HG03039 (cell line): ENCODE measurements around the gene RADIL.
"Not testable (repeated sequence)": the region's sequence is repeated elsewhere in the genome, so short reads cannot be mapped to it uniquely, and the experiment has no call there.

Experiments used
- ATAC-seq: cut with Tn5 transposase; IDR thresholded peaks from one replicate; pipeline ENCODE4 v1.9.1; 2021; ENCODE audit warnings: mild to moderate bottlenecking, moderate library complexity; ENCODE audit not compliant: unreplicated experiment

RADIL gene

DNA sequence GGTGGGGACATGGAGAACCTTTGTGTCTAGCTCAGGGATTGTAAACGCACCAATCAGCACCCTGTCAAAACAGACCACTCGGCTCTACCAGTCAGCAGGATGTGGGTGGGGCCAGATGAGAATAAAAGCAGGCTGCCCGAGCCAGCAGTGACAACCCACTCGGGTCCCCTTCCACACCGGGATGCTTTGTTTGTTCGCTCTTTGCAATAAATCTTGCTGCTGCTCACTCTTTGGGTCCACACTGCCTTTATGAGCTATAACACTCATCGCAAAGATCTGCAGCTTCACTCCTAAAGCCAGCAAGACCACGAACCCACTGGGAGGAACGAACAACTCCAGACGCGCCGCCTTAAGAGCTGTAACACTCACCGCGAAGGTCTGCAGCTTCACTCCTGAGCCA lies 89.3 kb downstream of the RADIL start:
- ATAC-seq = not testable (repeated sequence)

DNA sequence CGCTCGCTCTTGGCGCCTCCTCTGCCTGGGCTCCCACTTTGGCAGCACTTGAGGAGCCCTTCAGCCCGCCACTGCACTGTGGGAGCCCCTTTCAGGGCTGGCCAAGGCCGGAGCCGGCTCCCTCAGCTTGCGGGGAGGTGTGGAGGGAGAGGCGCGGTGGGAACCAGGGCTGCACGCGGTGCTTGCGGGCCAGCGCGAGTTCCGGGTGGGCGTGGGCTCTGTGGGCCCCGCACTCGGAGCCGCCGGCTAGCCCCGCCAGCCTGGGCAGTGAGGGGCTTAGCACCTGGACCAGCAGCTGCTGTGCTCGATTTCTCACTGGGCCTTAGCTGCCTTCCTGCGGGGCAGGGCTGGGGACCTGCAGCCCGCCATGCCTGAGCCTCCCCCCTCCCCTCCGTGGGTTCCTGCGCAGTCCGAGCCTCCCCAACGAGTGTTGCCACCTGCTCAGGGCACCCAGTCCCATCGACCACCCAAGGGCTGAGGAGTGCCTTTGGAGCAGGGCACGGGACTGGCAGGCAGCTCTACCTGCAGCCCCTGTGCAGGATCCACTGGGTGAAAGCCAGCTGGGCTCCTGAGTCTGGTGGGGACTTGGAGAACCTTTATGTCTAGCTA lies 90.0 kb downstream of the RADIL start:
- ATAC-seq = not testable (repeated sequence)

DNA sequence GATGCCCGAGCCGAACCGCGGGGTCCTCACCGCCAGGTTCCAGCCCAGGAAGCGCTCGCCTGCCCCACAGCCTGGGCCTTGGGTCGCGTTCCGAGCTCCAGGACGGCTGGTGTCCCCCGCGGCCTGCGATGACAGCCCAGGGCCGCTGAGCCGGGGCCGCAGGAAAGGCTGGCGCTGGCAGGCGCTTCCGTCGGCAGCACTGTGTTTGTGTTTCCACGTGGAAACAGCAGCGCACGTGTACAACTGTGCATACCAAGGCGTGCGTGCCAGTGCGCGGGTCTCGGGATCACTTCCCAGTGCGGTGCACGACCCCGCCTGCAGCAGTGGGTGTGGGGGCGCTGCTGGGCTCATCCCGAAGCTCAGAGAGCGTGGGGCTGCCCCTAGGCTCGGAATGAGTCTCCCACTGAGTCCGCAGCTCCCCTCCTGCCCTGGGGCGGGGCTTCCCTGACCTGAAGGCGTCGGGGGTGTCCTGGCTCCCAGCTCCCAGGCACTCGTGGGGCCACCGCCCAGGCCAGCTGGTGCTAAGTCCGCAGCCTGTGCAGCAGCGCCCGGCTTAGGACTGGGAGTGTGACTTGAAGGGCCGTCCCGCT lies 90.9 kb downstream of the RADIL start:
- no peak for ATAC-seq

DNA sequence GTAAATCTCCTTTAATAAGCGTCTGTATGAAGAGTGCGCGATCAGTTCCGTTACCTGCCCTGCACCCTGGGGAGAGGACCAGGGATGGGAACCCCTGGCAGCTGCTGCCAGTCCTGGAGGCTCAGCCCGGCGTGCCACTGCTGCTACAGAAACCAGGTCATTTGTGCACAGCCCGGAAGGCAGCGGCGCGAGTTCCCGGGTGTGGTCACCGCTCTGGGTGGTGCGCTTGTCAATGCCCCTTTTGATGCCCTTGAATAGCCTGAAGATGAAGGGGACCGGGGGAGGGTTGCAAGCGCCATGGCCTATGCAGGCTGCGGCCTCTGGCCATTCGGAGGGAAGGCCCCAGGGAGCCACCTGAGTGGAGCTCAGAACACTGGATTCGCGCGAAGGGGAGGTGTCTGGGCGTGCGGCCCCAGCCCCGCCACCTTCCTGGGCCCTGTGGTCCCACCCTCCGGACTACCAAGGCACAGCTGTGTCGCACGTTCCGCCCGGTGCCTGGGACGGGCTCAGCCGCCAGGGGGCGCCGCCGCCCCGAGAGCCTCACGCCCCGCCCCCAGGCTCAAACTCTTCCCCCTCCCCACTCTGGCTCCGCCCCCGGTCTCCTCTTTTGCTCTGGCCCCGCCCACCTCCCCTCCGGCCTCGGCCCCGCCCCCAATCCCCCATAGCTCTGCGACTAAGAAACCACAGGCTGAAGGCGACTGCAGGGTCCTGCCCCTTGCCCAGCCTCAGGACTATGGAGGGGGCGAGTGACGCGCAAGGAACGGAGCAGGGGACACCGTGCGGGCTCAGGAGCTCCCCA lies 91.6 kb downstream of the RADIL start:
- no peak for ATAC-seq

DNA sequence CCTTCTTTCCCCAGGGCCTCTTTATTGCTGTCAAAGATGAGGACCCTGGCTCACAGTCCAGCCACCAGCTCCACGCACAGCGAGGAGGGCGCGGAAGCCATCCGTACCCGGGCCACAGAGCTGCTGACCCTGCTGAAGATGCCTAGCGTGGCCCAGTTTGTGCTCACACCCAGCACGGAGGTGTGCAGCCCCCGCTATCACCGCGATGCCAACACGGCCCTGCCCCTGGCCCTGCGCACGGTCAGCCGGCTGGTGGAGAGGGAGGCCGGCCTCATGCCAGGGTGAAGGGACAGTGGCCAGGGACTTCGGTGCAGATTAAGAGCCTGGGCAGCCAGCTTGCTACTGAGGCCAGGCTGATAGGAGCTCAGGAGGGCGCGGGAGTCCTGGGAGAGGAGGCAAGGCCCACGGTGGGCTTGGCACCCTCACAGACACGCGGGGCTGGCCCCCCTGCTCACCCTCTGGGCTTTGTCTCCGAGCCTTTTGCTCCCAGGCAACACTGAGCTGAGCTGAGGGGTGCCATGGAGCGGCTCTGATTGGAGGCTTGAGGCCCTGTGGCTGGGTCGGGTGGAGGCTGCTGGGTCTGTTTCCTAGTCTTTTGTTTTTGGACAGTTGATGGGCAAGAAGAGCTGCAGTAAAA lies 92.3 kb downstream of the RADIL start:
- ATAC-seq = no peak

DNA sequence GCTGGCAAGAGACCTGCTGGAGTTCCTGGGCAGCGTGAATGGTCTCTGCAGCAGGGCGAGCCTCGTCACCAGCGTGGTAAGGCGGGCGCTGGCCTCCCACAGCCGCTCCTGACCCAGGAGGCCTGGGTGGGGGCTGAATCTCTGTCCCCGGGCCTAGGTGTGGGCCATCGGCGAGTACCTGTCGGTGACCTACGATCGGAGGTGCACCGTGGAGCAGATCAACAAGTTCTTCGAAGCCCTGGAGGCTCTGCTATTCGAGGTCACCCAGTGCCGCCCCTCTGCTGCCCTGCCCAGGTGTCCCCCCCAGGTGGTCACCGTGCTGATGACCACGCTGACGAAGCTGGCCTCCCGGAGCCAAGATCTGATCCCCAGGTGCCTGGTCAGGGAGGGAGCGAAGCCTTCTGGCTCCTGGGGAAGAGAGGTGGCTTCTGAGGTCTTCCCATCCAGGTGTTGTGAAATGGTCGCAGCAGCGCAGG lies 93.0 kb downstream of the RADIL start:
- ATAC-seq = no peak

DNA sequence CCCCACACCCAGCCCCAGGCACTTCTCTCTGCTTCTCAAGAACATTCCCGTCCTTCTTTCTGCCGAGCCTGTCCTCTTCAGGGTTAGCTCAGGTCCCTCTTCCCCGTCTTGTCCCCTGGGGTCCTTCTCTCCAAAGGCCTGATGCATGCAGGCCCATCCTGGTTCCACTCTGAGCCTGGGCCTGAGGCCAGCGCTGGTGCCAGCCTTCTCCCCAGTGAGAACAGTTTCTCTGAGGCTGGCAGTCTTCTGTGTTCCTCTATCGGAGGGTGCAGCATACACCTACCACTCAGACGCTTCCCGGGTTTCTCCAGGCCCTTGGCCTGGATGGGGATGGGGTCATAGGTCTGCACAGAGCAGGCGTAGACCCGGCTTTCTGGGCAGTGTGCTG lies 93.4 kb downstream of the RADIL start:
- no peak for ATAC-seq

DNA sequence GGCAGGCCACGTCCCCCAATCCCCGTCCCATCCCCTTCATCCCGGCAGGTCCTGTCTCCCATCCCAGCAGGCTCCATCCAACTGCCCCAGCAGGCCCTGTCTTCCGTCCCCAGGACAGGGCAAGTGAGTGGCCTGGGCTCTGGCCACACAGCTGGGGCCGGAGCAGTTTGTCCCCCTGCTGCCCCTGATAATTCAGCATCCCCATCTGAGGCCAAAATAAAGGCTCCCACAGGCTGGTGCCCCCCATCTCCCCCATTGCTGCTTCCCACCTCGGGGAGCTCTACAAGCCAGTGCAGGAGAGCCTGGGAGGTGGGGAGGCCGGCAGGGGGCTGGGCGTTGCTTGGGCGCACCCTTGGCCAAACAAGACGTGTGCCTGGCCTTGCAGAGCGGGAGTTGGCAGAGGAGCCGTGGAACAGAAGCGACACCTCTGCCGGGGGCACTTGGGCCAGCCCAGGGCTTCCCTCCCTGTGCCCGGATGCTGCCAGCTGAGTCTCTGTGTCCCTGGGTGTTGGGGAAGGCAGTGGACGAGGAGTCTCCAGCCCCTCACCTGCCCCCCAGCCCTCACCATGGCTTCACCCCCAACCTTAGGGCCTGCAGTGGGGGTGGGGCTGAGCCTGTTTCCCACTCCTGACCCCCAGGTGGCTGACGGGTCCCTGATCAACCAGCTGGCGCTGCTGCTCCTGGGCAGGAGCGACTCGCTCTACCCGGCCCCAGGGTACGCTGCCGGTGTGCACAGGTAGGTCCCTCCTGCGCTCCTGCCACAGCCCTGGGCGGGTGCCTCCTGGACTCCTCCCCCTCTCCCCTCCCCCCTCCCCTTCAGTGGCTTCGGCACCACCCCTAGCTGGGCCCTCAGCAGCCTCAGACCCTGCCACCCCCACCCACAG lies 94.1 kb downstream of the RADIL start:
- no peak for ATAC-seq

DNA sequence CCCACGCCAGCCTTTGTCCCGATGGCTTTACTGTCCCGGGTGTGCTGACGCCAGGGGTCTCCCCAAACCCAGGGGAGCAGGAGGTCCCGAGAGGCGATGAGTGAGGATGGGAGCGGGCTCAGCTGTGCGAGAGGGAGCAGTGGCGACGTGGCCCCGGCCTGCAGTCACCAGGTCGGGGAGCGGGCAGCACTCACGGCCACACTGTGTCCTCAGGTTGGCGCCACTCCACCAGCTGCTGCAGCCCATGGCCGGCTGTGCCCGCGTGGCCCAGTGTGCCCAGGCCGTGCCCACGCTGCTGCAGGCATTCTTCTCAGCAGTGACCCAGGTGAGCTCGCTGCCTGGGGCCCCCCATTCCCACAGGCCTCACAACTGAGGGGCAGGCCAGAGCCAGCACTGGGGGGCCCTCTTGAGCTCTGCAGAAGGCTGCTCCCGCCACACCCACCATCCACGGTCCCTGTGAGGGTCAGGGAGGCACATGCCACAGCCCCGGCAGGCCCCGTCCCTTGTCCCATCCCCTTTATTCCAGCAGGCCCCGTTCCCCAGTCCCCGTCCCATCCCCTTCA lies 94.8 kb downstream of the RADIL start:
- ATAC-seq = no peak

DNA sequence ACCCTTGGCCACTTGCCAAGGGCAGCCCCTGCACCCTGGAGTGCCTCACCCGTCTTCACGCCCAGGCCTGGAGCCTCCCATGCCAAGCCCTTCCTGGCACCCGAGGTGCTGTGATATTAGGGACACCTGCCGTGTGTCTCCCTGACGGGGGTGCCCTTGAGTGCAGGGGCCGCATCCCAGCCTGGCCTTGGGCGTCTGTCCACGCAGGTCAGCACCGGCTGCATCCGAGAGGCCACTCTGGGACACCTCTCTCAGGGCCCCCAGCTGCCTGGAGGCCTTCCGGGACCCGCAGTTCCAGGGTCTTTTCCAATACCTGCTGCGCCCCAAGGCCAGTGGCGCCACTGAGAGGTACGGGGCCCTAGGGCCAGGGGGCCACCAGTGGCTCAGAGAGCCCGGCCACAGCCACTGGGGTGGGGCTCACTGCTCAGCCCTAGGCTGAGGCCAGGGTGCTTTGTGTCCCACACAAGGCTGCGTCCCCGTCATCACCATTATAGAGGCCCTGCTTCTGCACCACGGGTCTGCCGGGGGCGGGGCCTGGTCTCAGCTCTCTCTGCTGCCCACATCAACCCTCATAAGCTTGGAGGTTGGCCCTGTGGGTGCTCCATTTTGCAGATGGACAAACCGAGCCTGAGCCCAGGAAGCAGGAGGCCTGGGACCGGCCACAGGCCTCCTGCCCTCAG lies 95.4 kb downstream of the RADIL start:
- ATAC-seq = no peak

DNA sequence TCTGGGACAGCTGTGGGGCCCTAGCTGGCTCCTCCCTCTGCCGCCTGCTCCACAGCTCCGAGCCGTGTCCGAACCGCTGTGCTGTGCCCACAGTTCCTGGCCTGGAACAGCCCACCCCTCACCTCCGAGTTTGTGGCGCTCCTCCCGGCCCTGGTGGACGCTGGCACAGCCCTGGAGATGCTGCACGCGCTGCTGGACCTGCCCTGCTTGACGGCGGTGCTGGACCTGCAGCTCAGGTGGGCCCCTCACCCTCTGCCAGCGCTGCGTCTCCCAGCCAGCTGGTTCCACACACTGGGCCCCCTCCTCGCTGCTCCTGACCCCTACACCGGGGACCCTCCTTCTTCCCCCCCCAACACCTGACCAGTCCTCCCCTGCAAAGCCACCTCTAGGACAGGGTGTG lies 96.0 kb downstream of the RADIL start:
- ATAC-seq = no peak

DNA sequence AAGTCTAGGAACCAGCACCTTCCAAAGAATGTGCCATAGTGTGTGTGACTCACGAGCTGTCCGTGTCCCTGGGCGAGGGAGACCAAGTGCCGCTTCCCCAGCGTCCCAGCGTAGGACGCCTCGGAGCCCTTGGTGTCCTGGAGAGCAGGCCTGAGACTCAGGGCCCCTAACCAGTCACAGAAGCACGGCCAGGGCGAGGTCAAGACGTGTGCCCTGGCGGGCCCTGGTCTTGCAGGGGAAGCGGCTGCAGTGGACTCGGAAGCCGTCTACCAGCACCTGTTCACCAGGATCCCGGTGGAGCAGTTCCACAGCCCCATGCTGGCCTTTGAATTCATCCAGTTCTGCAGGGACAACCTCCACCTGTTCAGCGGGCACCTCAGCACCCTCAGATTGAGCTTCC lies 97.5 kb downstream of the RADIL start:
- ATAC-seq = no peak

DNA sequence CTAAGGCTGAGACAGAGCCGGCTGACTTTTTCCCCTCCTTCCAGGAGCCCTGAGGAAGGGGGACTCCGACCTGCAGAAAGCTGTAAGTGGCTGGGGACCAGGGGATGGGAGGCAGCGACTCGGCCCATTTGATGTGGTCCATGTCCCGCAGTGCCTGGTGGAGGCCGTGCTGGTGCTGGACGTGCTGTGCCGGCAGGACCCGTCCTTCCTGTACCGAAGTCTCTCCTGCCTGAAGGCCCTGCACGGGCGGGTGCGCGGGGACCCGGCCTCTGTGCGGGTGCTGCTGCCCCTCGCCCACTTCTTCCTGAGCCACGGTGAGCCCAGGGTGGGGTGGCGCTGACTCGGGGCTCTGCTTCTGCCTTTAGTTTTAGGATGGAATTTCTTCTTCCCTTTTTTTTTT lies 98.1 kb downstream of the RADIL start:
- no peak for ATAC-seq

DNA sequence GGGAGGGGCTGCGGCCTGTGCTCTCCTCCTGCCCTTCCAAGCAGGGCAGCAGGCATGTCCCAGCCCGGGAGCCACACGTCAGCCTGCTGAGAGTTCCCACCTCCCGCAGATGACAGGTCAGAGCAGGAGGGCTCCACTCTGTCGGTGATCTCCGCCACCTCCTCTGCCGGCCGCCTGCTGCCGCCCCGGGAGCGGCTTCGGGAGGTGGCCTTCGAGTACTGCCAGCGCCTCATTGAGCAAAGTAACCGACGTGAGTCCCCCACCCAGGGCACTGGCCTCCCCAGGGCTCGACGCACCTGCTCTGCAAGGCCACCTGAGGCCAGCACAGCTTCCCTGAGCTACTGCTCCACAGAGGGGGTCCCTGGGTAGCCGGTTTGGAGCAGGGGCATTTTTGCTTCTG lies 98.7 kb downstream of the RADIL start:
- no peak for ATAC-seq

DNA sequence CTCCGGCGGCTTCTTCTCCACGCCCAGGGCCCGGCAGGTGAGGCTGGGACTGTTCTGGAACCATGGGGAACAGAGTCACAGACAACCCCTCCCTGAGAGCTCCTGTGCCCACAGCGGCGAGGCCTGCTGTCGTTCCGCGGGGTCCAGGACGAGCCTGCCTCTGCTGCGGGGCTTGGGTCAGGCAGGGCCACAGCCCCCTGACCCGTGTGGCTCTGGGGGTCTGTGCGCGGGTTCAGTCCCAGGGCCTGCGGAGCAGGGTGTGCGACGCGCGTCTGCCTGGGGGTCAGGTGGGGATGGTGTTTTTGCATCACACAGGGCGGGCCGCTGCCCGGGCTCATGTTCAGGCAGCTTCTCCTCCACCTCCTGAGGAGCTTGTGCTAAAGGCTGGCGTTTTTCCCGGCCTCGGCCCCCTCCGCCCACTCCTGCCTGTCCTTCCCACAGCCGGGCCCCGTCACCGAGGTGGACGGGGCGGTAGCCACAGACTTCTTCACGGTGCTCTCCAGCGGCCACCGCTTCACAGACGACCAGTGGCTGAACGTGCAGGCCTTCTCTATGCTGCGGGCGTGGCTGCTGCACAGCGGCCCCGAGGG lies 99.7 kb downstream of the RADIL start:
- ATAC-seq = no peak

DNA sequence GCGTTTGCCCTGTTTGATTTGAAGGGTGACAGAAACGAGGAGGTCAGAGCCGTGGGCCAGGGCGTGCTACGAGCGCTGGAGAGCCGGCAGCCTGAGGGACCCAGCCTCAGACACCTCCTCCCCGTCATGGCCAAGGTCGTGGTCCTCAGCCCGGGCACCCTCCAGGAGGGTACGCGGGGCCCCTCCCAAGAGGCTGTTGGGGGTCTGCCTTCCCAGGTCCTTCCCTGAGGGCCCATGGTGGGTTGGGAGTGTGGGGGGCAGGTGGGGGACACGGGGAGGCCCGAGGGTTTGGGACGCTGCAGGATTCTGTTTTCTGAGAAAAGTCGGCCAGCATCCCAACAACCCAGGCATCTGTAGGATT lies 100.2 kb downstream of the RADIL start:
- ATAC-seq = no peak

DNA sequence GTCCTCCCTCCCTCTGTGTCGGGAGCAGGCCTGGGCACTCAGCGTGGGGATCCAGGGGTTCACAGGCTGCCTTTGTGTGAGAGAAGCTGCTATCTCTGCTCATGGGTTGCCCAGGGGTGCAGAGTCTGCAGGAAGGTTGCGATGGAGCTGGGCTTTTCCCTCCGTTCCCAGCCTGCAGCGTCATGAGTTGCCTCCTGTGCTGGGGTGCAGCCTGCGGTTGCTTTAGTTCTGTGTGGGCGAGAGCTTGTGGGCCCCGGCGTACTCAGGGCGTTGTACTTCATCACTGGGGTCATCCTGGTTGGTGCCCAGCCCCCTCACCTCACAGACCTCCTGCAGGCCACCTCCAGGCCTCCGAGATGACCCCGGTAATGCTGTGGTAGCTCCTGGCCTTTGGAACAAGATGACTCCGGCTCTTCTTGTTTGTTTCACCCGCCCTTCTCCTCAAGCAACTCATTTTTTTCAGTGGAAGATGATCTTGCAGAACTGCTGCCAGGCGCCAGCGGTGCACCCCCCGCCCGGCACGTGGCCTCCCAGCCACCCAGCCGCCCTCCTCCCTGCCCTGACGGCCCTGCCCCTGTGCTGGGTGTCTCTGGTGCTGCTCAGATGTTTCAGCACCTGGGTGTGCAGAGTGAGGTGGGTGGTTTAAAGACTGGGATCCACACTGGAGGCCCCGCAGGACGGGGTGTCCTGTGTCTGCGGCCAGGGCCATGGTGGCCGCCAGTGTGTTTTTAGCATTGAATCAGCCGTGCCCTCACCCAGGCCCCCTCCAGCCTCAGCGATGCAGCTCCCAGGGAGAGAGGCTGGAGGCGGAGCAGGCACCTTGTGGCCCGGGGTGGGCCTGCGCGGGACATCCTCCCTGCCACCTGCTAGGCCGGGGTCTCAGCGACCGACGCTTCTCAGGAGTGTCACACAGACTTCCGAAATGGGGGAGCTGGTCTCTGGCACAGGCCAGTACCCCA lies 100.9 kb downstream of the RADIL start:
- ATAC-seq = no peak

DNA sequence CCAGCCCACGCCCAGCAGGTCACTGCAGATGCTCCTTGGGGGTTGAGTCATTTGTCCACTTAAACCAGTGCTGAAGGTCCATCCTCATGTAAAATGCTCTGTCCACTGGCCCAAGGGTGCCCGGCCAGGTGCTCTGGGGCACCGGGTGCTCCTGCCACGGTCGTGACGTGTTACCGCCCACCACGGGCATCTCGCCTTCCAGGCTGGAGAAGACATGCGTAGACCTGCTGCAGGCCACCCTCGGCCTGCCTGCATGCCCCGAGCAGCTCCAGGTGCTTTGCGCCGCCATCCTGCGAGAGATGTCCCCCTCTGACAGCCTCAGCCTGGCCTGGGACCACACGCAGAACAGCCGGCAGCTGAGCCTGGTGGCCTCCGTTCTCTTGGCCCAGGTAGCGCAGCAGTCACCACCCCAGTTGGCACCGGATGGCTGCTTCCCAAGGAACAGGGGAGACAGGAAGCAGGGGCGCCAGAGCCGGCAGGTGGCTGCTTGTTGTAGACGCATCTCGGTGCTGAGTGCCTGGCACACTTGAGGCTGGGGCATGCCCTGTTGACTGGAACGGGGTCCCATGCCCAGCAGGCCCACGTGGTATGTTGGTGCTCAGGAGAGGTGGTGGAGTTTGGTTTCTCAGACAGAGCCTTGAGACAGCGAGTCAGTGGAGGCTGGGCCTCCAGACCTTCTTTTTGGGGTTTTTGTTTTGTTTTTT lies 102.0 kb downstream of the RADIL start:
- no peak for ATAC-seq
